Activated CD8-positive, alpha-beta memory T cell treated with anti-CD3 and anti-CD28 coated beads, Interleukin-2, amount 50 U/mL, for 1 hour (primary cell): ENCODE results near the gene ANKS4B.
"Not testable (repeated sequence)": the region's sequence is repeated elsewhere in the genome, so short reads cannot be mapped to it uniquely, and the experiment has no call there.

Experiments used
- DNase-seq: peaks from one replicate; pipeline ENCODE4 v3.0.0-alpha.2; 2020; ENCODE audit errors: extremely low read depth

ANKS4B gene

GRCh38 chr16:21289789-21290188, 56.3 kb downstream of the ANKS4B start:
- not testable (repeated sequence) for DNase-seq

DNA sequence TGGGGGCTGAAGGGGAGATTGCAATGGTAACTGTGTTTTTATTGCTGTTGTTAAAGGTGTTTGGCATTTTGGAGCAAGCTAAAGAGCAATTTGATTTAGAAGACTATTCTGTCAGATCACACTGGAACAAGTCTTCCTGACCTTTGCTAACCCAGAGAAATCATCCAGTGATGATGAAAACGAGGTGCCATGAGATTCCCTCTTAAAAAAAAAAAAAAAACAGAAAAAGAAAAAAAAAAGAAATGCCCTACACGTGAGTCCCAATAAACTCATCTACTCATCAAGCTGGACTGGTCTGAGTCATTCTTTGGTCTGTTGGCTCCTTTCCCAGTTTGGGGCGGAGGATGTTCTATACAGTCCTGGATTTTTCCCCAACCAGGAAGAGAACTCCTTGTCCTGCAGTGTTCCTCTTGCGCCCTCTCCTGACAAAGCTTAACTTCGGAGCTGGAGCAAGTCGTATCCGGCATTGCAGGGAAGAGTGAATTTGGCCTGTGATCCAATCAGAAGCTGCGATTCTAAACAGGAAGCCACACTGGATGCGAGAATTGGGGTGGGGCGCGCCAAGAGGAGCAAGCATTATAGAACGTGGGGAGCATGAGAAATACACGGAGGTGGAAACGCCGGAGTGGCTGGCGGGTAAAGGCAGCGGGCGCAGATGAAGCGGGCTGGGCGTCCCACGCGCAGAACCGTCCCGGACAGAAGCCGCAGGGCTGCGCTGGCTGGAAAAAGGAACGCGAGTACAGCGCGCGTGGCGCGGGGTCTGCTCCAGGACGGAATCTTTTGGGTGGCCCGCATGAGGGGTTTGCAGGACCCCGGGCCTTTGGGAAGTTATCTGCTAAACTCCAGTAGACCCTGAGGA, 67.0 kb downstream of the ANKS4B start:
- DNase-seq = no peak

DNA sequence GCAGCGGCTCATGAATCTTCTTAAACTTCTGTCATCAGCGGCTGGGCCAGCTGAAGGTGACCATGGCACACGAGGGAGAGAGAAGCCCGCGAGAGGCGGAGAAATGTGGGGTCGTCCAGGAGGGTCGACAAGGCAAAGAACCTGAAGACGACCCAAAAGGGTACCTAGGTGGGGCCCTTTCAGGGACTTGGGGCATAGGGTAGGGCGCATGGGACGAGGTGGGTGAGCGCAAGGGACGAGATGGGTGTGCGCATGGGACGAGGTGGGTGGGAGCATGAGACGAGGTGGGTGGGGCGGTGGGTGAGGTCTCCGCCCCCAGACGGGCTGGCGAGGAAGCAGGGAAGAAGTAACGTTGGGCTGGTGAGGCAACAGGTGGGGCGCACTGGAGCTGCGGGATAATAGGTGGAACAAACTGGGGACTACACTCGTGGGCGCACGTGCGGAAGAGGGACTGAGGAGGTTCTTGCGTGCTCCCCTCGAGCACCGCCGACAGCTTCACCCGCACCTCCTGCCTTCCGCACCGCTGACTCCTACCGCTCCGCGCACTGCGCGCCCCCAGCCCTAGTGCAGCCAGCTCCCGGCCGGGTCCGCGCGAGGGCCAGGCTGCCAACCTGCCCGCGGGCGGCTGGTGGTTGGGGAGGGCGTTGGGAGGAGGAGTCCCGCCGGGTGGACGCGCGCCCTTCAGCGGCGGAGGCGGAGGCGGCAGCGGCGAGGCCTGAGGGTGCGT, 67.8 kb downstream of the ANKS4B start:
- DNase-seq = no peak

DNA sequence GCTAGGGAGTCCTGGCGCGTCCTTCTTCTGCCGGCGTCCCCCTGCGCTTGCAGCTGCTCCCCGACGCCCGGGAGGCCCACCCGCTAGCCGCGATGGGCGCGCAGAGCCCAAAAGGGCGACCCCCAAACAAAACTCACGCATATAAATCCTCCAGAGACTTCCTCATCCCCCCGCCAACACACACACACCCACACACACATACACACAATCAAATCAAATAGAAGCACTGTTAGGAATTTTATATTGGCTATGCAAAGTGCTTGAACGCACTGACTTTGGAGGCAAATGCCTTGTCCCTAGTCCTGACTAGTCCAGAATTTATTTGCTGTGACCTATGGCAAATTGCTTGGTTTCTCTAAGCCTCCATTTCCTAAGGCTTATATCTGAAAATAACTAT, 68.4 kb downstream of the ANKS4B start:
- DNase-seq = no peak

- DNase-seq = no peak
Observed at GRCh38 chr16:21302454-21302853, 69.0 kb downstream of the ANKS4B start.

DNA sequence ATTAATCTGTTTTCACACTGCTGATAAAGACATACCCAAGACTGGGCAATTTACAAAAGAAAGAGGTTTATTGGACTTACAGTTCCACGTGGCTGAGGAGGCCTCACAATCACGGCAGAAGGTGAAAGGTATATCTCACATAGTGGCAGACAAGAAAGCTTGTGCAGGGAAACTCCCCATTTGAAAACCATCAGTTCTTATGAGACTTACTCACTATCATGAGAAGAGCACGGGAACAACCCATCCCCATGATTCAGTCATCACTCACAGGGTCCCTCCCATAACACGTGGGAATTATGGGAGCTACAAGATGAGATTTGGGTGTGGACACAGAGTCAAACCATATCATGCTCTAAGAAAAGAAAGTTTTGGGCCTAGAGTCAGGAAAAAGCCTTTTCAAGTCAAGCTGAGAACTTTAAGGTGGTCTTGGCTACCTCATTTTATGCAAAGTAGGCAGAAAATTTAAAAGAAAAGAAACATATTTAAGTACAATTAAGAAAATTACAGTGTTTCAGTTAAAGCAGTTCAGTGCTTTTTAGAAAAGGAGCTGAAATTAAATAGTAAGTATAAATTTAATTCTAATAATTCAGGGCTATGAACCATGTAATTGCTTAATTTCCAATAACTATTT, 69.5 kb downstream of the ANKS4B start:
- no peak for DNase-seq
